A673 (cell line): ENCODE data around the gene SULT2B1.

Experiments
- CTCF ChIP-seq: fragments of 300-800, 200-600 bp; sonication (generic); conservative IDR thresholded peaks from 2 replicates; pipeline ENCODE4 v1.5.1; 2017; ENCODE audit warnings: low read depth, mild to moderate bottlenecking, antibody characterized with exemption, low read length, moderate library complexity, mixed read lengths
- EZH2 ChIP-seq: fragments of 200-600 bp; sonication (generic); IDR thresholded peaks from 2 replicates; pipeline ENCODE4 v1.6.1; 2017; ENCODE audit warnings: borderline replicate concordance, low read depth, mild to moderate bottlenecking, mixed read lengths, antibody characterized with exemption, low read length; ENCODE audit not compliant: poor library complexity, severe bottlenecking

- TF ChIP-seq CTCF (no peak), EZH2 (no peak)
These were observed 6.9 kb upstream of the SULT2B1 start for GRCh38 chr19:48544856-48545750.
